Tibial nerve (tissue), 4 donors: ENCODE results near the gene RAP1GAP.

Experiments
- EP300 ChIP-seq, 2 donors: sonication (generic); formaldehyde crosslinking; IDR thresholded peaks; one replicate each; pipeline ENCODE4 v1.6.1; 2017; ENCODE audit warnings: antibody characterized with exemption in 2 of 2, mild to moderate bottlenecking in 1 of 2
- POLR2A ChIP-seq, 2 donors: fragments of 450-650 bp; IDR thresholded peaks; one replicate each; pipeline ENCODE4 v1.6.1; 2017; ENCODE audit warnings: antibody characterized with exemption in 2 of 2, mild to moderate bottlenecking in 2 of 2, moderate library complexity in 2 of 2
- TF ChIP-seq, protein P1 (sequence below), 5 experiments: fragments of 200-600 bp in 3 of 5; fragments of 450-650 bp in 2 of 5; sonication (generic) in 3 of 5; IDR thresholded peaks; one replicate each; pipeline ENCODE4 v1.5.1; 2016 to 2019; ENCODE audit warnings: antibody characterized with exemption in 5 of 5, mild to moderate bottlenecking in 3 of 5, moderate library complexity in 2 of 5

DNA sequence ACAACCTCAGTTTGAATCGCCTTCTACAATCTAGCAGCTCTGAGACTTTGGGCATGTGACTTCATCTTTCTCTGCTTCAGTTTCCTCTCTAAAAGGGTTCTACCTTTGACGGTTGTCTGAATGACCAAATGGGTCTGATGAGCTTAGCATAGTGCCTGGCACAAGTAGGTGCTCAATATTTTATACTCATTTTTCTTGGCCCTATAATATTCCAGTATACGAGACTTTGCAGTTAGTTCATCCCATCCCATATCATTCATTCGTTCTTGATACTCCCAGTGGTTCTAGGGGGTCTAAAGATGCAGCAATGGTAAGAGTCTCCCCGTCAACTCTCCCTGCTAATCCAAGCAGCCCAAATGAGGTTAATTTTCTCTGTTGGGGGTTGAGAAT lies 92.4 kb downstream of the RAP1GAP start:
- TF ChIP-seq, protein P1, sequence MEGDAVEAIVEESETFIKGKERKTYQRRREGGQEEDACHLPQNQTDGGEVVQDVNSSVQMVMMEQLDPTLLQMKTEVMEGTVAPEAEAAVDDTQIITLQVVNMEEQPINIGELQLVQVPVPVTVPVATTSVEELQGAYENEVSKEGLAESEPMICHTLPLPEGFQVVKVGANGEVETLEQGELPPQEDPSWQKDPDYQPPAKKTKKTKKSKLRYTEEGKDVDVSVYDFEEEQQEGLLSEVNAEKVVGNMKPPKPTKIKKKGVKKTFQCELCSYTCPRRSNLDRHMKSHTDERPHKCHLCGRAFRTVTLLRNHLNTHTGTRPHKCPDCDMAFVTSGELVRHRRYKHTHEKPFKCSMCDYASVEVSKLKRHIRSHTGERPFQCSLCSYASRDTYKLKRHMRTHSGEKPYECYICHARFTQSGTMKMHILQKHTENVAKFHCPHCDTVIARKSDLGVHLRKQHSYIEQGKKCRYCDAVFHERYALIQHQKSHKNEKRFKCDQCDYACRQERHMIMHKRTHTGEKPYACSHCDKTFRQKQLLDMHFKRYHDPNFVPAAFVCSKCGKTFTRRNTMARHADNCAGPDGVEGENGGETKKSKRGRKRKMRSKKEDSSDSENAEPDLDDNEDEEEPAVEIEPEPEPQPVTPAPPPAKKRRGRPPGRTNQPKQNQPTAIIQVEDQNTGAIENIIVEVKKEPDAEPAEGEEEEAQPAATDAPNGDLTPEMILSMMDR (IDR thresholded peaks at IDR 0.05) = no peak
- no peak for TF ChIP-seq EP300 (IDR thresholded peaks at IDR 0.05)
- no peak for TF ChIP-seq POLR2A (IDR thresholded peaks at IDR 0.05)
